ENCODE results near the gene SEMA4G. TPM values are rescaled to one million over a fixed set of nuclear protein-coding genes. Genes with fewer than 3 reads are reported as not detected.
"Not testable (repeated sequence)": the region's sequence is repeated elsewhere in the genome, so short reads cannot be mapped to it uniquely, and the experiment has no call there.

The SEMA4G gene
- total and polyA plus RNA-seq, 2 donors = 0.24 to 1.2 TPM

- H3K36me3 ChIP-seq (ENCODE audit: control insufficient read depth in 2 of 2, insufficient read depth in 2 of 2, low read length in 1 of 2) = peaks cover 0 to 15% of the 10 kb centered on the region in 2 donors
- H3K4me3 ChIP-seq (ENCODE audit: low read length in 2 of 2) = peak overlapping the region in 1 of 2 donors; percentile 55
- H3K4me1 ChIP-seq (ENCODE audit: control insufficient read depth in 2 of 2, insufficient read depth in 2 of 2, low read length in 2 of 2) = peaks cover 2 to 15% of the 10 kb centered on the region in 2 donors
- H3K27me3 ChIP-seq (ENCODE audit: control insufficient read depth in 2 of 2, insufficient read depth in 1 of 2, low read length in 1 of 2) = peaks cover 3 to 8% of the 10 kb centered on the region in 2 donors
- DNase-seq (ENCODE audit: low read depth in 6 of 9, low spot score in 9 of 9) = no peak
- H3K27ac ChIP-seq (ENCODE audit: low read depth in 1 of 2, low read length in 1 of 2) = no peak overlapping the region
- WGBS = 55% methylated on average over 9 of the region's 9 CpGs
- H3K9me3 ChIP-seq (ENCODE audit: control insufficient read depth in 2 of 2, insufficient read depth in 1 of 2, low read length in 1 of 2) = no peaks in the 10 kb centered on the region
Observed at GRCh38 chr10:100968863-100969186, 479 bp upstream of the SEMA4G start.

GRCh38 chr10:100970076-100970913, 991 bp downstream of the SEMA4G start:
- Histone ChIP-seq H3K4me1 (ENCODE audit: control insufficient read depth in 2 of 2, insufficient read depth in 2 of 2, low read length in 2 of 2) (peaks cover 2 to 15% of the 10 kb centered on the region in 2 donors), H3K27ac (ENCODE audit: low read depth in 1 of 2, low read length in 1 of 2) (no peak overlapping the region), H3K27me3 (ENCODE audit: control insufficient read depth in 2 of 2, insufficient read depth in 1 of 2, low read length in 1 of 2) (peaks cover 3 to 8% of the 10 kb centered on the region in 2 donors), H3K4me3 (ENCODE audit: low read length in 2 of 2) (peak overlapping the region; percentile 48 to 55), H3K9me3 (ENCODE audit: control insufficient read depth in 2 of 2, insufficient read depth in 1 of 2, low read length in 1 of 2) (no peaks in the 10 kb centered on the region), H3K36me3 (ENCODE audit: control insufficient read depth in 2 of 2, insufficient read depth in 2 of 2, low read length in 1 of 2) (peaks cover 0 to 13% of the 10 kb centered on the region in 2 donors)
- 57% methylated on average over 13 of the region's 13 CpGs for WGBS
- peak in 3 of 9 donors; percentile 19 to 31 (median 25) for DNase-seq (ENCODE audit: low read depth in 6 of 9, low spot score in 9 of 9)

GRCh38 chr10:100970914-100971811, 1.9 kb downstream of the SEMA4G start:
- DNase-seq (ENCODE audit: low read depth in 6 of 9, low spot score in 9 of 9) = no peak
- no peak overlapping the region for H3K4me3 ChIP-seq (ENCODE audit: low read length in 2 of 2)

GRCh38 chr10:100972115-100972903, 3.0 kb downstream of the SEMA4G start:
- WGBS = 94% methylated on average over 13 of the region's 13 CpGs
- DNase-seq (ENCODE audit: low read depth in 6 of 9, low spot score in 9 of 9) = no peak

More at GRCh38 chr10:100970914-100971811, 1.9 kb downstream of the SEMA4G start:
- H3K36me3 ChIP-seq (ENCODE audit: control insufficient read depth in 2 of 2, insufficient read depth in 2 of 2, low read length in 1 of 2) = peaks cover 0 to 5% of the 10 kb centered on the region in 2 donors
- H3K9me3 ChIP-seq (ENCODE audit: control insufficient read depth in 2 of 2, insufficient read depth in 1 of 2, low read length in 1 of 2) = no peaks in the 10 kb centered on the region
- H3K27me3 ChIP-seq (ENCODE audit: control insufficient read depth in 2 of 2, insufficient read depth in 1 of 2, low read length in 1 of 2) = peaks cover 3 to 8% of the 10 kb centered on the region in 2 donors
- H3K4me1 ChIP-seq (ENCODE audit: control insufficient read depth in 2 of 2, insufficient read depth in 2 of 2, low read length in 2 of 2) = peaks cover 2 to 15% of the 10 kb centered on the region in 2 donors
- WGBS = 97% methylated on average over 4 of the region's 4 CpGs
- no peak overlapping the region for H3K27ac ChIP-seq (ENCODE audit: low read depth in 1 of 2, low read length in 1 of 2)

GRCh38 chr10:100972904-100973535, 3.7 kb downstream of the SEMA4G start:
- Histone ChIP-seq H3K27me3 (ENCODE audit: control insufficient read depth in 2 of 2, insufficient read depth in 1 of 2, low read length in 1 of 2) (peaks cover 3 to 8% of the 10 kb centered on the region in 2 donors), H3K9me3 (ENCODE audit: control insufficient read depth in 2 of 2, insufficient read depth in 1 of 2, low read length in 1 of 2) (no peaks in the 10 kb centered on the region), H3K36me3 (ENCODE audit: control insufficient read depth in 2 of 2, insufficient read depth in 2 of 2, low read length in 1 of 2) (no peaks in the 10 kb centered on the region), H3K4me3 (ENCODE audit: low read length in 2 of 2) (no peak overlapping the region), H3K4me1 (ENCODE audit: control insufficient read depth in 2 of 2, insufficient read depth in 2 of 2, low read length in 2 of 2) (peaks cover 2 to 15% of the 10 kb centered on the region in 2 donors), H3K27ac (ENCODE audit: low read depth in 1 of 2, low read length in 1 of 2) (no peak overlapping the region)
- 97% methylated on average over 6 of the region's 6 CpGs for WGBS
- no peak for DNase-seq (ENCODE audit: low read depth in 6 of 9, low spot score in 9 of 9)

More at GRCh38 chr10:100972115-100972903, 3.0 kb downstream of the SEMA4G start:
- no peak overlapping the region for H3K27ac ChIP-seq (ENCODE audit: low read depth in 1 of 2, low read length in 1 of 2)
- H3K4me1 ChIP-seq (ENCODE audit: control insufficient read depth in 2 of 2, insufficient read depth in 2 of 2, low read length in 2 of 2) = peaks cover 2 to 15% of the 10 kb centered on the region in 2 donors
- no peaks in the 10 kb centered on the region for H3K9me3 ChIP-seq (ENCODE audit: control insufficient read depth in 2 of 2, insufficient read depth in 1 of 2, low read length in 1 of 2)
- no peaks in the 10 kb centered on the region for H3K36me3 ChIP-seq (ENCODE audit: control insufficient read depth in 2 of 2, insufficient read depth in 2 of 2, low read length in 1 of 2)
- H3K4me3 ChIP-seq (ENCODE audit: low read length in 2 of 2) = no peak overlapping the region
- H3K27me3 ChIP-seq (ENCODE audit: control insufficient read depth in 2 of 2, insufficient read depth in 1 of 2, low read length in 1 of 2) = peaks cover 3 to 8% of the 10 kb centered on the region in 2 donors

GRCh38 chr10:100975397-100975796, 6.1 kb downstream of the SEMA4G start:
- not testable (repeated sequence) for H3K4me3 ChIP-seq (ENCODE audit: low read length in 2 of 2); DNase-seq (ENCODE audit: low read depth in 6 of 9, low spot score in 9 of 9)
- 91% methylated on average over 8 of the region's 8 CpGs for WGBS

GRCh38 chr10:100976906-100977305, 7.6 kb downstream of the SEMA4G start:
- Histone ChIP-seq H3K4me3 (ENCODE audit: low read length in 2 of 2) (no peak overlapping the region), H3K27ac (ENCODE audit: low read depth in 1 of 2, low read length in 1 of 2) (no peak overlapping the region), H3K4me1 (ENCODE audit: control insufficient read depth in 2 of 2, insufficient read depth in 2 of 2, low read length in 2 of 2) (no peaks in the 10 kb centered on the region), H3K36me3 (ENCODE audit: control insufficient read depth in 2 of 2, insufficient read depth in 2 of 2, low read length in 1 of 2) (peaks cover 12 to 24% of the 10 kb centered on the region in 2 donors), H3K27me3 (ENCODE audit: control insufficient read depth in 2 of 2, insufficient read depth in 1 of 2, low read length in 1 of 2) (no peaks in the 10 kb centered on the region), H3K9me3 (ENCODE audit: control insufficient read depth in 2 of 2, insufficient read depth in 1 of 2, low read length in 1 of 2) (no peaks in the 10 kb centered on the region)
- WGBS = 93% methylated on average over 3 of the region's 3 CpGs
- no peak for DNase-seq (ENCODE audit: low read depth in 6 of 9, low spot score in 9 of 9)

More at GRCh38 chr10:100975397-100975796, 6.1 kb downstream of the SEMA4G start:
- H3K27ac ChIP-seq (ENCODE audit: low read depth in 1 of 2, low read length in 1 of 2); H3K9me3 ChIP-seq (ENCODE audit: control insufficient read depth in 2 of 2, insufficient read depth in 1 of 2, low read length in 1 of 2); H3K4me1 ChIP-seq (ENCODE audit: control insufficient read depth in 2 of 2, insufficient read depth in 2 of 2, low read length in 2 of 2); H3K27me3 ChIP-seq (ENCODE audit: control insufficient read depth in 2 of 2, insufficient read depth in 1 of 2, low read length in 1 of 2): not testable (repeated sequence)
- peaks cover 10 to 15% of the 10 kb centered on the region in 2 donors for H3K36me3 ChIP-seq (ENCODE audit: control insufficient read depth in 2 of 2, insufficient read depth in 2 of 2, low read length in 1 of 2)

GRCh38 chr10:100977436-100977835, 8.1 kb downstream of the SEMA4G start:
- H3K4me1 ChIP-seq (ENCODE audit: control insufficient read depth in 2 of 2, insufficient read depth in 2 of 2, low read length in 2 of 2) = no peaks in the 10 kb centered on the region
- H3K36me3 ChIP-seq (ENCODE audit: control insufficient read depth in 2 of 2, insufficient read depth in 2 of 2, low read length in 1 of 2) = peaks cover 12 to 24% of the 10 kb centered on the region in 2 donors
- 93% methylated on average over 6 of the region's 6 CpGs for WGBS
- DNase-seq (ENCODE audit: low read depth in 6 of 9, low spot score in 9 of 9) = no peak
- H3K9me3 ChIP-seq (ENCODE audit: control insufficient read depth in 2 of 2, insufficient read depth in 1 of 2, low read length in 1 of 2) = no peaks in the 10 kb centered on the region
- no peak overlapping the region for H3K27ac ChIP-seq (ENCODE audit: low read depth in 1 of 2, low read length in 1 of 2)
- no peak overlapping the region for H3K4me3 ChIP-seq (ENCODE audit: low read length in 2 of 2)
- H3K27me3 ChIP-seq (ENCODE audit: control insufficient read depth in 2 of 2, insufficient read depth in 1 of 2, low read length in 1 of 2) = no peaks in the 10 kb centered on the region
